A549 treated with dexamethasone at 1 μM for 4 hours (cell line): ENCODE measurements around the gene ALS2CL. TPM values are rescaled to one million over a fixed set of nuclear protein-coding genes. Genes with fewer than 3 reads are reported as not detected.

Source experiments
- total RNA-seq: library from RNA; stranded (reverse); fragments of 200-300 nt; extraction: Qiagen RNA extraction; gene quantifications from 5 replicates; pipeline ENCODE4 v1.2.3, GENCODE V29; 2022

ALS2CL gene, protein sequence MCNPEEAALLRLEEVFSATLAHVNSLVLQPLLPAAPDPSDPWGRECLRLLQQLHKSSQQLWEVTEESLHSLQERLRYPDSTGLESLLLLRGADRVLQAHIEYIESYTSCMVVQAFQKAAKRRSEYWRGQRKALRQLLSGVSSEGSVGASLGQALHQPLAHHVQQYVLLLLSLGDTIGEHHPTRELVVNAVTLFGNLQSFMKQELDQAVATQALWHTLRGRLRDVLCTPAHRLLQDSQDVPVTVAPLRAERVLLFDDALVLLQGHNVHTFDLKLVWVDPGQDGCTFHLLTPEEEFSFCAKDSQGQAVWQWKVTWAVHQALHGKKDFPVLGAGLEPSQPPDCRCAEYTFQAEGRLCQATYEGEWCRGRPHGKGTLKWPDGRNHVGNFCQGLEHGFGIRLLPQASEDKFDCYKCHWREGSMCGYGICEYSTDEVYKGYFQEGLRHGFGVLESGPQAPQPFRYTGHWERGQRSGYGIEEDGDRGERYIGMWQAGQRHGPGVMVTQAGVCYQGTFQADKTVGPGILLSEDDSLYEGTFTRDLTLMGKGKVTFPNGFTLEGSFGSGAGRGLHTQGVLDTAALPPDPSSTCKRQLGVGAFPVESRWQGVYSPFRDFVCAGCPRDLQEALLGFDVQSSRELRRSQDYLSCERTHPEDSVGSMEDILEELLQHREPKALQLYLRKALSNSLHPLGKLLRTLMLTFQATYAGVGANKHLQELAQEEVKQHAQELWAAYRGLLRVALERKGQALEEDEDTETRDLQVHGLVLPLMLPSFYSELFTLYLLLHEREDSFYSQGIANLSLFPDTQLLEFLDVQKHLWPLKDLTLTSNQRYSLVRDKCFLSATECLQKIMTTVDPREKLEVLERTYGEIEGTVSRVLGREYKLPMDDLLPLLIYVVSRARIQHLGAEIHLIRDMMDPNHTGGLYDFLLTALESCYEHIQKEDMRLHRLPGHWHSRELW
- 4.0 to 10.0 TPM (median 7.3 TPM) in 5 replicates for total RNA-seq

DNA sequence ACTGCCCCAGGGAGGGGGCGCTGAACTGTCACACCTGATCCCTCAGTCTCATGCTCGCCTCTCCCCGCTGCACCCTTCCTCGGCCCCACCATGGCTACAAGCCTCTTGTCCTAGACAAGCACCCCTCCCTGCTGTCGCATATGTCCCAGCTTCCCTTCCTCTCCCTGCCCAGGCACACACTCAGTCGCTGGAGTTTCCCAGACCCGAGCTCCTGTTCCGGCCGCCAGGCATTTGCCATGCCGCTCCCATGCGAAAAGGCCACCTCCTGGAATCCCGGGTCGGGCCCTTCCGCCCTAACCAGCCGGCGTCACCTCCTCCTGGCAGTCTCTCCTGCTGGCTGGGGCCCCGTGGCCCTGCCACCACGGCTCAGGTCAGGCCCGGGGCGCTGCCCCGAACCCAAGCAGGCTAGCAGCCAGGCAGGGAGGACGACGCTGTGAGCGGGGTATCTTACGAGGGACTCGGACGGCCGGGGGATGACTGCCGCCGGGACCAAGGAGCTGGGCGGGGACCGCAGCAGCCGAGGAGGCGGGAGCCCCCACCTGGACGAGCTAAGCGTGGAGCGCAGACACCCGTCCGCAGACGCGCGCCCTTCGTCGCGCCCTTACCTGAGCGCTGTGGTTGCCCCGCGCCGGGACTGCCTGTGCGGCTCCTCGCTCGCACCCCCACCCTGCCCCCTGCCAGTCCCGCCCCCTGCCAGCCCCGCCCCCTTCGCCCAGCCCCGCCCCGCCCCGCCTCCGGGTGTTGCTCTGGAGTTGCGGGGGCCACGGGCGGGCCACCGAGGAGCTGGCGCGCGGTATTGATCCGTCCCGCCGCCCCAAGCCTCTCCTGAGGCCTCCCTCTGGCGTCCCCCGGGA is at the start of gene ALS2CL:
TSS of gene ALS2CL (minus strand) at position 642 of the 854 bp plus-strand sequence. CDS start 4,239 bp downstream, outside the sequence.

DNA sequence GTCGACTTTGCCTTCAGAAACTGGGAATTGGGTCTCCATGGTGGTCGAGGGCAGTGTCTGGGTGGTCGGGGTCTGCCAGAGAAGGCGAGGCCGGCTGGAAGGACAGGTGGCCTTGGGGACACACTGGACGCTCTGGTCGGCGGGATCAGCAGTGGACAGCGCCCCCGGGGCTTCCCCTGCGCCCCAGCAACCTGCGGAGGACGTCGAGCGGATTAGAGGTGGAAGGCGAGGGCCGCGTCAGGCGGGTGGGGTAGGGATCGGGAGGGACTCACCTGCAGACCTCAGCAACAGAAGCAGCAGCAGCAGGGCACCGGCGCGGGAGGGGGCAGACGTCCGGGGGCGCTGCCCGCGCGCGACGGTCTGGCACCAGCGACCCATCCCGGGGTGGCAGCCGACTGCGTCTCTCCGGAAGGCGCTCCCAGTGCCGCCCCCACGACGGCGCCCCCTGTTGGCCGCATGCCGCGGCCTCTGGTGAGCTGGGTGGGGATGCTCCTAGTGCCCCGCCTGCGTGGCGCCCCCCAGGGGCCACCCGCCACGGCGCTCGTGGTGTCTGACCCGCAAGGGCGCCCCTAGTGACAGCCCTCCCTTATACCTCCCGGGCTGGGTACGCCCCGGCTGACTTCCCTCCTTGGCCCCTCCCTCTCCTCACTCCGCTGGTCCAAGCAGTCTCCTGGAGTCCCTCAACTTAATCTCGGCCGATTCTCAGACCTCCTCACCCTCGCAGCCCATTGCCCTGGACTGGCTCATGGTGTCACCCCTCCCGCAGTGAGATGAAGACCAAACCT is 24.2 kb upstream of the ALS2CL start, which contains the start of gene PRSS50:
TSS of gene PRSS50 (minus strand) at position 423 of the 785 bp plus-strand sequence. CDS start at position 378, 45 bp downstream.

DNA sequence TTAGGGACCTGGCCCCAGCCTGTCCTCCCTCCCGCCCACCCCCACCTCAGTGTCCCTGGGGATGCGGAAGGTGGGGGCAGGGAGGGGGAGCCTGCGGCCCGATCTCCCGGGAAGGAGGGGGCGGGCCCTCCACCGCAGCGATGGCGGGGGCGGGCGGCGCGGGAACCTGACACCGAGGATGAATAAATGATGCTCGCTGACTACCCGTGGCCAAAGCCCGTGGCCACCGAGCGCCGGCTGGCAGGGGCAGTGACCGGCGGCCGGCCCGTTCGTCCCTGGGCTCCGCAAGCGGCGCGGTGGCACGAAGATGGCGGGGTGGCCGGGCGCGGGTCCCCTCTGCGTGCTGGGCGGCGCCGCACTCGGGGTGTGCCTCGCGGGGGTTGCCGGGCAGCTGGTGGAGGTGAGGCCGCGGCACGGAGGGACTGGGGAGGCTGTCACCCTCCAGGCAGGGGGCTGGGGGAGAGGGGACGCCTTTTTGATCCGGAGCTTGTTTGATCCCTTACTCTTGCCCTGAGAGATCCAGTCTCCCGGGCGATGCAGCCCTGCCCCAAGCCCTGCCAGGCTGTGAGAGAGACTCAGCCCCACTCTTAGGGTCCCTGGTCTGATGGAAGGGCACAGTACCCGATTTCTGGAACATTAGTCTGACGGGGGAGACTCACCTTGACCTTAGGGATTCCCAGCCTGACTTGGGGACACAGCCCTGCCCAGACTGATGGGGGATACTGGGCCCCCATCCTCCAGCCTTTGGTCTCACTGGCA is 7.9 kb upstream of the ALS2CL start, which contains the start of gene TMIE:
TSS of gene TMIE (plus strand) at position 212 of the 759 bp plus-strand sequence. CDS start at position 308, 96 bp downstream.

Other genes starting within 250 kb of the ALS2CL start
- gene LTF, start 228.8 kb downstream of the ALS2CL start, total RNA-seq, result not detected in 5 replicates
- gene RTP3, start 195.7 kb downstream of the ALS2CL start, total RNA-seq, result not detected in 5 replicates
- gene LRRC2, start 127.4 kb downstream of the ALS2CL start, total RNA-seq, result not detected in 5 replicates
- not detected in 5 replicates for gene FAM240A, start 81.2 kb downstream of the ALS2CL start, total RNA-seq
- 0.07 to 0.29 TPM (median 0.11 TPM) in 5 replicates for gene TMIE, start 7.7 kb upstream of the ALS2CL start, total RNA-seq
- gene PRSS50, start 24.2 kb upstream of the ALS2CL start, total RNA-seq, result not detected in 5 replicates
- gene MYL3, start 169.8 kb upstream of the ALS2CL start, total RNA-seq, result 0.15 to 0.16 TPM in 2 of 5 replicates, not detected in the others
- gene PTH1R, start 184.0 kb upstream of the ALS2CL start, total RNA-seq, result 1.0 to 2.3 TPM (median 1.4 TPM) in 5 replicates